ENCODE results near the gene RBM22. TPM values are rescaled to one million over a fixed set of nuclear protein-coding genes. Genes with fewer than 3 reads are reported as not detected.
"Not testable (repeated sequence)": the region's sequence is repeated elsewhere in the genome, so short reads cannot be mapped to it uniquely, and the experiment has no call there.

RBM22 gene
- total RNA-seq (100 to 1,000 TPM; 102 to 103 TPM), polyA plus RNA-seq (10 to 100 TPM; 51.4 to 57.0 (median 56.2) TPM), total RNA-seq (123 to 162 (median 130) reads per million in 6 experiments)

DNA sequence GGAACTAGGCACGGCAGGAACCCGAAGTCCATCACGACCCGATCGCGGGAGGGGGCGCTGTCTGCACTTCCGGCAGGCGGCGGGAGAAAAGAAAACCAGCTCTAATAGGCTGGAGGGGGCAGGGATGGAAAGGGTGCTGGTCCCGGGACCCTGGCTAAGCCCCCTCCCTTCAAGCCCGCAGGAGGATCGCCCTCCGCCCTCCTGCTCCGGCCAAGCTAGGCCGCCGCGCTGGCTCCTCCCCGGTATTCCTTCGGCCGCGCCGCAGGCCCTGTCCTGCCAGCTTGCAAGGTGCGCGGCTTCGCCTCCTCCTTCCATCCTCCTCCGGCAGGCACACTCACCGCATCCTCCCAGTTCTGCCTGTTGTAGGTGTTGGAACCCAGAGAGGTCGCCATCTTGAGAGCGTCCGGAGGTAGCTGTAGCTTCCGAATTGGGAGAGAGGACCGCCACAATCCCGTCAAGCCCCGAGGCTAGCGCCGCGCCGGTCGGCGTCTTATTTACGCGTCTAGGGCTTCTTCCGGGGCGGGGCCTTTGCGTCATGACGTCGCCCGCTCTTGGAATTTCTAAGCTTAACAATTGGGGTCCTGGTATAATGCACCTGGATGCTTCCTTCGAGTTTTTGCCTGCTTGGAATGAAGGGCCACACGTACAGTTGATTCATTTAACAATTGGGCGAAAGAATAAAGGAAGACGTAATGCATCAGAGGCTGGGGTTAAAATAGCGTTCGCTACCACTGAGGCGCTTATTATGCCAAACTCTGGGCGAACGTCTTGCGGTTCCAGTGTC is at the start of gene RBM22:
Gene RBM22, minus strand, starts transcription at position 469 of the 784 bp plus-strand sequence. Its CDS starts 77 bp downstream, at position 392.
- H3K27ac Mint-ChIP-seq: no peak within 1 kb of the TSS

GRCh38 chr5:150750469-150750868 is 49.6 kb upstream of the RBM22 start:
- peaks cover 4 to 65% (median 33%) of the 10 kb centered on the region in 3 donors for H3K36me3 Mint-ChIP-seq

More for the DNA sequence above, at the start of gene RBM22:
- POLR2A ChIA-PET: interaction anchor here (0.6 to 2.4 kb wide), 21 partner anchors 8 to 1070 kb away, joined by 3 to 27 read pairs (median 7); partner anchors contain the start of genes CCDC69, CD74, DCTN4 and G3BP1
- ATAC-seq: peak; percentile 93 to 94
- peak; percentile 84 to 96 (median 92) for DNase-seq
- peaks cover 0 to 35% (median 9%) of the 10 kb centered on the region in 3 donors for H3K36me3 Mint-ChIP-seq
- no peaks in the 10 kb centered on the region for H3K27me3 Mint-ChIP-seq
- H3K4me1 Mint-ChIP-seq: peaks cover 0 to 7% (median under 1%) of the 10 kb centered on the region in 4 donors
- H3K4me3 Mint-ChIP-seq: no peak within 1 kb of the TSS
- no peaks in the 10 kb centered on the region for H3K9me3 Mint-ChIP-seq

DNA sequence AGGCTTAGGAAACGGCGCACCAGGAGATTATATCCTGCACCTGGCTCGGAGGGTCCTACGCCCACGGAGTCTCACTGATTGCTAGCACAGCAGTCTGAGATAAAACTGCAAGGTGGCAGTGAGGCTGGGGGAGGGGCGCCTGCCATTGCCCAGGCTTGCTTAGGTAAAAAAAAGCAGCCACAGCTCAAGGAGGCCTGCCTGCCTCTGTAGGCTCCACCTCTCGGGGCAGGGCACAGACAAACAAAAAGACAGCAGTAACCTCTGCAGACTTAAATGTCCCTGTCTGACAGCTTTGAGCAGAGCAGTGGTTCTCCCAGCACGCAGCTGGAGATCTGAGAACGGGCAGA is 42.3 kb upstream of the RBM22 start:
- H3K27me3 Mint-ChIP-seq, H3K4me3 Mint-ChIP-seq, POLR2A ChIA-PET, H3K9me3 Mint-ChIP-seq: not testable (repeated sequence)
- Mint-ChIP-seq H3K27ac (peak overlapping the region in 2 of 10 donors; percentile 32 to 44), H3K4me1 (peaks cover 41 to 75% (median 69%) of the 10 kb centered on the region in 4 donors), H3K36me3 (peaks cover 0 to 57% (median 20%) of the 10 kb centered on the region in 3 donors)
- peak in 1 of 2 donors; percentile 54 for ATAC-seq
- DNase-seq: peak in 1 of 10 donors; percentile 11

More at GRCh38 chr5:150750469-150750868, 49.6 kb upstream of the RBM22 start:
- H3K4me1 Mint-ChIP-seq: peaks cover 19 to 63% (median 51%) of the 10 kb centered on the region in 4 donors
- no peaks in the 10 kb centered on the region for H3K9me3 Mint-ChIP-seq
- no peak for DNase-seq
- no peak for ATAC-seq
- H3K27ac Mint-ChIP-seq: peak overlapping the region in 4 of 10 donors; percentile 0 to 66 (median 58)
- POLR2A ChIA-PET: no interaction called here
- H3K27me3 Mint-ChIP-seq: no peaks in the 10 kb centered on the region
- H3K4me3 Mint-ChIP-seq: peak overlapping the region in 1 of 10 donors; percentile 32

- peak overlapping the region; percentile 1 to 59 (median 44) for H3K4me3 Mint-ChIP-seq
- peak in 2 of 10 donors; percentile 16 to 28 for DNase-seq
- H3K27me3 Mint-ChIP-seq, H3K9me3 Mint-ChIP-seq, POLR2A ChIA-PET: not testable (repeated sequence)
- peak; percentile 35 to 39 for ATAC-seq
- H3K36me3 Mint-ChIP-seq: peaks cover 3 to 61% (median 23%) of the 10 kb centered on the region in 3 donors
- H3K4me1 Mint-ChIP-seq: peaks cover 46 to 80% (median 74%) of the 10 kb centered on the region in 4 donors
- peak overlapping the region; percentile 7 to 88 (median 71) for H3K27ac Mint-ChIP-seq
These were observed 41.7 kb upstream of the RBM22 start for GRCh38 chr5:150742455-150743141.

GRCh38 chr5:150740992-150741391 is 40.1 kb upstream of the RBM22 start:
- H3K27me3 Mint-ChIP-seq: no peaks in the 10 kb centered on the region
- POLR2A ChIA-PET: no interaction called here

DNA sequence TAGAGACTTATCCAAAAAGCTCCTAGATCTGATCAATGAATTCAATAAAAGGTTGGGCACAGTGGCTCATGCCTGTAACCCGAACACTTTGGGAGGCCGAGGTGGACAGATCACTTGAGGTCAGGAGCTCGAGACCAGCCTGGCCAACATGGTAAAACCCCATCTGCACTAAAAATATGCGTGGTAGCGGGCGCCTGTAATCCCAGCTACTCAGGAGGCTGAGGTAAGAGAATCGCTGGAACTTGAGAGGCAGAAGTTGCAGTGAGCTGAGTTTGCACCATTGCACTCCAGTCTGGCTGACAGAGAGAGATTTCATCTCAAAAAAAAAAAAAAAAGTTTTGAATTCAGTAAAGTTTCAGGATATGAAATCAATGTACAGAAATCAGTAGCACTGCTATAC is 38.0 kb upstream of the RBM22 start:
- ATAC-seq: no peak
- H3K4me1 Mint-ChIP-seq: peaks cover 44 to 95% (median 81%) of the 10 kb centered on the region in 4 donors

More at GRCh38 chr5:150740992-150741391, 40.1 kb upstream of the RBM22 start:
- peak overlapping the region in 1 of 10 donors; percentile 66 for H3K27ac Mint-ChIP-seq
- peaks cover 51 to 88% (median 79%) of the 10 kb centered on the region in 4 donors for H3K4me1 Mint-ChIP-seq
- H3K4me3 Mint-ChIP-seq: no peak overlapping the region
- H3K36me3 Mint-ChIP-seq: peaks cover 19 to 75% (median 39%) of the 10 kb centered on the region in 3 donors
- ATAC-seq (peak; percentile 43 to 52), DNase-seq (no peak)
- peaks cover 0 to 17% (median 4%) of the 10 kb centered on the region in 9 donors for H3K9me3 Mint-ChIP-seq

DNA sequence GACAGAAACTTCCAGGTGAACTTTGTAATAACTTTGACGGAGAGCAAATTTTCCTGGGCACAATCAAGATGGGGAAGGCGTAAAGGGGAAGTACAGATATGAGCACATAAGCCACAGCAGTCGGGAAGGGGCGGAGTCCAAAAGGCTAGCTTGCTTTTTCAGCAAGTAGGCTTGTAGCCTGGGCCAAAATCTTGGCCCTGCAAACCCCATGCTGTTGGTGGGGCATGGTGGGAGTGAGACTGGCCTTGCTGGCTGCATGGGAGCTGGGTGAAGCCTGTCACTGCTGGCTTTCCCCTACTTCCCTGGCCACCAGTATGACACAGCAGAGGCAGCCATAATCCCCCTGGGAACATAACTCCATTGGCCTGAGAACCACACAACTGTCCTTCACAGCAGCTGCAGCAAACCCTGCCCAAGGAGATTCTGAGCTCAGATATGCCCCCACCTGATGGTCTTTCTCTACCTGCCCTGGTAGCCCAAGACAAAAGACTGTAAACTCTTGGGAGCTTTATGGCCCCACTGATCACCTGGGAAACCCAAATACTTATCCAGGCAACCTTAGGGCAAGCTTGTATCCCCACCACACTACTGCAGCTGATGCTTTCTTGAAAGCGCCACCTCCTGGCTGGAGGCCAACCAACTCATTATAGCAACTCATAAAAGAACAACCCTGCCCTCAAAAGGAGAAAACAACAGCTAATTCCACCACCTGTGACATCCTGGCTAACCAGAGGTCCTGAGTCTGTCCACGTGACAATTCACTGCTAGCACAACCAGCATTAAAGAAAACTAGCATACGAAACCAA is 33.9 kb upstream of the RBM22 start:
- peaks cover 0 to 20% (median 4%) of the 10 kb centered on the region in 9 donors for H3K9me3 Mint-ChIP-seq
- H3K4me1 Mint-ChIP-seq: peaks cover 27 to 59% (median 48%) of the 10 kb centered on the region in 4 donors
- H3K4me3 Mint-ChIP-seq: peak overlapping the region in 1 of 10 donors; percentile 57
- H3K27me3 Mint-ChIP-seq: no peaks in the 10 kb centered on the region
- DNase-seq (no peak), ATAC-seq (no peak)
- H3K36me3 Mint-ChIP-seq: peaks cover 40 to 94% (median 64%) of the 10 kb centered on the region in 3 donors
- POLR2A ChIA-PET: no interaction called here
- peak overlapping the region in 3 of 10 donors; percentile 27 to 53 (median 43) for H3K27ac Mint-ChIP-seq

More for the DNA sequence above, 38.0 kb upstream of the RBM22 start:
- POLR2A ChIA-PET: no interaction called here
- no peak for DNase-seq
- no peaks in the 10 kb centered on the region for H3K27me3 Mint-ChIP-seq
- H3K9me3 Mint-ChIP-seq: peaks cover 0 to 20% (median 4%) of the 10 kb centered on the region in 9 donors
- peak overlapping the region in 3 of 10 donors; percentile 49 to 86 (median 57) for H3K27ac Mint-ChIP-seq
- H3K4me3 Mint-ChIP-seq: no peak overlapping the region
- peaks cover 30 to 84% (median 51%) of the 10 kb centered on the region in 3 donors for H3K36me3 Mint-ChIP-seq

- H3K36me3 Mint-ChIP-seq: peaks cover 31 to 83% (median 54%) of the 10 kb centered on the region in 3 donors
- POLR2A ChIA-PET: interaction anchor here (1.4 kb wide), 1 partner anchor 28 kb away, joined by 3 read pairs; no protein-coding TSS in a partner anchor
- no peak for DNase-seq
- ATAC-seq: no peak
- H3K27me3 Mint-ChIP-seq: no peaks in the 10 kb centered on the region
- peaks cover 3 to 29% (median 17%) of the 10 kb centered on the region in 4 donors for H3K4me1 Mint-ChIP-seq
- H3K4me3 Mint-ChIP-seq: no peak overlapping the region
- peak overlapping the region in 1 of 10 donors; percentile 71 for H3K27ac Mint-ChIP-seq
- peaks cover 0 to 14% (median 2%) of the 10 kb centered on the region in 9 donors for H3K9me3 Mint-ChIP-seq
These were observed 30.9 kb upstream of the RBM22 start for GRCh38 chr5:150731669-150732242.

DNA sequence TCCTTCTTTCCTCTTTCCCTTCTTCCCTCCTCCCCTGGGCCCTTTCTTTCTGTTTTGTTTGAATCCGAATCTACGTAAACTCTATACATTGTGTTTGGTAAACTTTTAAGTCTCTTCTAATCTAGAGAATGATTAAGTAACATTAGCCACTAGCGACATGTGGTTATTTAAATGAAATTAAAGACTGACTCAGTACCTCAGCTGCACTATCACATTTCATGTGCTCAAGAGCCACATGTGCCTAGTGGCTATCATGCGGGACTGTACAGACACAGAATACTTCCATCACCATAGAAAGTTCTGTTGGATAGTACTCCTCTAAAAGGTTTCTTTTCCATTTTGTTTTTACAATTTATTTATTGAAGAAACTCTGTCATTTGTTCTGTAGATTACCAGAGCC is 29.0 kb upstream of the RBM22 start:
- DNase-seq (no peak), ATAC-seq (no peak)
- Mint-ChIP-seq H3K9me3 (peaks cover 0 to 2% (median 0%) of the 10 kb centered on the region in 9 donors), H3K4me1 (peaks cover 1 to 10% (median 7%) of the 10 kb centered on the region in 4 donors), H3K27ac (peak overlapping the region in 2 of 10 donors; percentile 53 to 80), H3K36me3 (peaks cover 17 to 82% (median 44%) of the 10 kb centered on the region in 3 donors), H3K4me3 (no peak overlapping the region), H3K27me3 (no peaks in the 10 kb centered on the region)
- POLR2A ChIA-PET: no interaction called here

DNA sequence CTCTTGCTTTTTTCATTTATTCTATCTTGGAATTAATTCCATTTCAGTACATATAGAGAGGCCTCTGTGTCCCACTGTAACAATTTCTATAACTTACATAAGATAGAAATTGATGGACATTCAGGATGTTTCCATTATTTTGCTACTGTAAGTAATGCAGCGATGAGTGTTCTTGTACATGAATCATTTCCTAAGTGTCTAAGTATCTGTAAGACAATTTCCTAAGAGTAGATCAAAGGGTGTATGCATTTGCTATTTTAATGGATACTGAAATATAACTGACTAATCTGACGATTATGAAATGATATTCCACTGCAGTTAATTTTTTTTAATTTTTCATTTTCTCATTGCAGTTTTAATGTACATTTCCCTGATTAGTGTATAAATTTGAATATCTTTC is 23.0 kb upstream of the RBM22 start:
- H3K4me1 Mint-ChIP-seq: peaks cover 0 to 2% (median 0%) of the 10 kb centered on the region in 4 donors
- no peak overlapping the region for H3K27ac Mint-ChIP-seq
- no peaks in the 10 kb centered on the region for H3K27me3 Mint-ChIP-seq
- no peak overlapping the region for H3K4me3 Mint-ChIP-seq
- DNase-seq (no peak), ATAC-seq (no peak)
- POLR2A ChIA-PET: no interaction called here
- no peaks in the 10 kb centered on the region for H3K9me3 Mint-ChIP-seq
- peaks cover 11 to 85% (median 35%) of the 10 kb centered on the region in 3 donors for H3K36me3 Mint-ChIP-seq

GRCh38 chr5:150710165-150710564 is 9.3 kb upstream of the RBM22 start:
- no peaks in the 10 kb centered on the region for H3K4me1 Mint-ChIP-seq
- no peak overlapping the region for H3K27ac Mint-ChIP-seq
- ATAC-seq (no peak), DNase-seq (peak in 1 of 10 donors; percentile 13)
- H3K9me3 Mint-ChIP-seq: no peaks in the 10 kb centered on the region
- peaks cover 4 to 66% (median 7%) of the 10 kb centered on the region in 3 donors for H3K36me3 Mint-ChIP-seq
- H3K27me3 Mint-ChIP-seq: no peaks in the 10 kb centered on the region
- POLR2A ChIA-PET: interaction anchor here (1.8 kb wide), 1 partner anchor 9 kb away, joined by 7 read pairs; the partner anchor contains the start of gene RBM22
- no peak overlapping the region for H3K4me3 Mint-ChIP-seq
